Fibroblast of gingiva (primary cell): ENCODE measurements around the gene PLCB4.

Source experiments
- DNase-seq: peaks from one replicate; pipeline ENCODE4 v3.0.0-alpha.2; 2011; ENCODE audit warnings: low read depth

PLCB4 gene

DNA sequence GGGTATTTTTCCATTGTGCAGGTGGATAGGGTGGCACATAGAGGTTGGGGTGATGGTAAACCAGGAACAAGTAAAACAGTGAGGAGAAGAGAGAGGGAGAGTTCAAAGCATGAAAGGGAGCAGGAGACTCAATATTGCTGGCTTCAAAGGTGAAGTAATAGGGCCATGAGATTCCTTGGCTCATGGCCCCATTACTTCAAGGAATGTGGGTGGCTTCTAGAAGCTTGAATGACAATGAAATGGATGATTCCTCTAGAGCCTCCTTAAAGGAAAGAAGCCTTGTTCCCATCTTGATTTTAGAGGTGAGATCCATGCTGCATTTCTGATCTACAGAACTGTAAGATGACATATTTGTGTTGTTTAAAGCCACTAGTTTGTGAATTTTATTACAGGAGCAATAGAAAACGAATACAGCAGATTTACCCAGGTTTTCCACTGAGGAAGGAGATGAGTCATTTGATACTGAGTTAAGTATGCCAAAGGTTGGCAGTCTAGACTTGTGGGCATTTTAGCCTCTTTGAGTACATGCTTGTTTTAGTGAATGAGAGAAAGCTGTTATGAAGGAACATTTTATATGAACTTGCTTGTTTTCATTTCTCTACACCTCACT lies 110.4 kb downstream of the PLCB4 start:
- DNase-seq, result no peak

- no peak for DNase-seq
Measured at GRCh38 chr20:9179867-9180266, 111.0 kb downstream of the PLCB4 start.

GRCh38 chr20:9180481-9181257 lies 111.8 kb downstream of the PLCB4 start:
- no peak for DNase-seq

DNA sequence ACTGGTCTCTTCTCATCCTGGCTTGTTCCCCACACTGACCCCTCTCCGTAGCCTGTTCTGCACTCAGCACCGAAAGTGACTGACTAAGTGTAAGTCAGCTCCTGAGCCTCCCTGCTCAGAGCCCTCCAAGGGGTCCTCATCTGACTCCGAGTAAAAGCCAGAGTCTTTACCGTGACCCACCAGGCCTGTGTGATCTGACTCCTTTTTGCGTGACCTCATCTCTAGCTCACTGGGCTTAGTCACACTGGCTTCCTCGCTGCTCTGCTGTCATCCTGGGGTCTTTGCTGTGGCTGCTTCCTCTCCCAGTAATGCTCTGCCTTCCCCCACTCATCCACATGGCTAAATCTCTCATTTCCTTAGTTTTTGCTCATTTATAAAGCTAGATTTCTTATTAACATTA lies 116.6 kb downstream of the PLCB4 start:
- DNase-seq, result no peak

DNA sequence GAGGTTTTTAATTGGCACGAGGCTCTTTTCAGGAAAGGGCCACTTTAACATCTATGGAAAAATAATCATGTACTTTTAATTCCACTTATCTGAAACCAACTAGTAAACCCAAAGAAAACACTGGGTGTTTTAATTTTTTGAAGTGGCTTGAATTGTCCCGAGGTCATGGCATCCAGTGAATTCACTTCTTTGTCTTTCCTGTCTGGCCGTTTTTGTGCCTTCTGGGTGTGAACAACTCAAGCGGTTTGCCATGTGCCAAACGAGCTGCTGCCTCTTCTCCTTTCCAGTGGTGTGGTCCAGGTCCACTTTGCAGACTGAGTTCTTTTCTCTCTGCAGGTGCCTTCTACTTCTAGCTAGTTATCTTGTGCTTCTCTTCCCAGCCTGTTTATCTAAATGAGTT lies 117.5 kb downstream of the PLCB4 start:
- no peak for DNase-seq

- DNase-seq, result no peak
Measured at GRCh38 chr20:9195031-9195430, 126.1 kb downstream of the PLCB4 start.

DNA sequence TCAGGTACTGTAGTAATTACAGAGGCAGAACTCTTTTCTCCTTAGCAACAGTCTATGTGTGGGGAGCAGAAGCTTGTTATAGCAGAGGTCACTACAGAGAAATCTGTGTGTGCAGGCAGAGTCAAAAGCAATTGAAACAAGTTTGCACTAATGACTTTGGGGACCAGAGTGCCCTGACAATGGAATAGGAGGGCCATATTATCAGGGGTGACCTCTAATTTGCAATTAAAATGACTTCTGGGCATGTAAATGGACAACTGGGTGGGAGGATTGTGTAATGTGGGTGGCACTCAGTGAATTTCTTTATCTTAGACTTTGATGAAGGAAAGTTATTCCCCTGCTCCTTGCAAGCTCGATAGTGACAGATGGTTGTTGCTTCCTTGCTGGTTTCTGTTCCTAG lies 127.2 kb downstream of the PLCB4 start:
- no peak for DNase-seq

GRCh38 chr20:9198460-9198859 lies 129.6 kb downstream of the PLCB4 start:
- no peak for DNase-seq

DNA sequence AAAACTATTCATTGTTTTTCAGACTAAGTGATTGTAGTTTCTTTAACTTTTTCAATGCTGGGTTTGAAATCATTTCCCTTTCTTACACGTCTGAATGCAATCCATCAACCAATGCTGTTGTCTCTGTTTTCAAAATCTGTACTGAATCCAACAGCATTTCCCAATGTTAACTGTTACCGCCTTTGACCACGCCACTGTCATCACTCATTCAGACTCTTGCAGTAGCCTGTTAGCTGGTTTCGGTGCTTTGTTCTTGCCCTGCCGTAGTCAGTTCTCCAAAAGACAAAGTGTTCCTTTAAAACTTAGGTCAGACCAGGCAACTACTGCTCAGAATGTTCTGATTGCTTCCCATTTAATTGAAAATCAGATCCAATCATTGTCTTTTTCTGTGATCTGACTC lies 131.3 kb downstream of the PLCB4 start:
- DNase-seq, result peak; percentile 17

GRCh38 chr20:9200620-9201019 lies 131.7 kb downstream of the PLCB4 start:
- DNase-seq, result no peak

DNA sequence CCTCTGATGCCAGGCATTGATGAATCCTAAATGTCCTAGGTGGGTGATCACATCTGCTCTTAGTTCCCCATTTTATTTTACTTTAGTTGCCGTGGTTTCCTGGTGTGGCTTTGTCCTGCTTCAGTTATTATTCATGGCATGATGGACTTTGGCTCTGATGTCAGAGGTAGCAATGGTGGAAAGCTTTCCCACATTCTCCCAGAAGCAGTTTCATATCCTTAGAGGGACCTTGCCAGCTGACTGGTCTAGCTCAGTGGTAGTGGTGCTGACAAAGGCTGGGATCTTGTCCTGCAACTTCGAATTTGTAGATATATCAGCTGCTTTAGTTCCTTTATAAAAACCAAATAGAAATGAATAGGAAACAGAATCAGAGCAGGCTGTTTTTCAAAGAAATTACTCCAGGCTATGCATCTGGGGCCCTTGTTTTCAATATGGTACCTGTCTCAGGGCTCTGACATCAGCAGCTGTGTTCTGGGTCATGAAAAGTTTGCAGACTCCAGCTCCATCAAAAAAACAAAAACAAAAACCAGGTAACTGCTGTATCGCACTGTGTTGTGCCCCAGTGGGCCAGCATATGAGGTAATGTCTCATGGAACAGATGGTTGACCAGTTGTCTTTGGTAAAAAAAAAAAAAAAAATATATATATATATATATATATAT lies 133.7 kb downstream of the PLCB4 start:
- no peak for DNase-seq

DNA sequence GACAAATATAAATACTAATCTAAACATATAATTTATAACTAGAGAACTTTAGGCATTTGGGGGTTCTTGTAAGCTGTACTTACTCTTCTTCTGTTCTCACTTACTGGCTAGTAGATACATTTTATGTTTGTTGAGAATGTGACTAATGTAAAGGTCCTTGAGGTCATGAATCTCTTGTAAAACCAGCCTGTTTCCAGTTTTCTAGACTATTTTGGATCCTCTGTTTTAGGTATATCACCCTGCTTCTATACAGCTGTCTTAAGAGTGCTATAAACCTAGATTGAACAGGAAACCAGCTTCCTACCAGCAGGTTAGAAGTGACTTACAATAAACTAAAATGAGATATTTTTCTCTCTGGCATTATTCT lies 134.2 kb downstream of the PLCB4 start:
- no peak for DNase-seq

- peak; percentile 14 for DNase-seq
Measured at GRCh38 chr20:9204979-9205378, 136.1 kb downstream of the PLCB4 start.

DNA sequence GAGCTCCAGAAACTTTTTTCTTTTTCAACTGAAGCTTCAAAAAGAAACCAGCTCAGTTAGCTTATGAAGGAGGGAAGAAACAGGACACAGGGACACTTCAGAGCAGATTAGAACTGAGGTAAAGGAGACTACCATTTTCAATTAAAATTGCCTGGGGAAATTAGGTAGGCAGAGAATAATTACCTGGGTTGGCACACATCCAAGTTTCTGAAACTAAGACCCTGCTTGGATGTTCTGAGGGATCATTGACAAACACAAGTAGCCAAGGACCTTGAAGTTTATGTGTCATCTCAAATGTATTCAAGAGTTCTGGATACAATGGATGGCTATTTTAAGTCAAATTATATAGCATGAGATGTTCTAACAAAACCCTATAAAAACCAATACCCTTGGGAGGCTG lies 137.6 kb downstream of the PLCB4 start:
- DNase-seq, result no peak

DNA sequence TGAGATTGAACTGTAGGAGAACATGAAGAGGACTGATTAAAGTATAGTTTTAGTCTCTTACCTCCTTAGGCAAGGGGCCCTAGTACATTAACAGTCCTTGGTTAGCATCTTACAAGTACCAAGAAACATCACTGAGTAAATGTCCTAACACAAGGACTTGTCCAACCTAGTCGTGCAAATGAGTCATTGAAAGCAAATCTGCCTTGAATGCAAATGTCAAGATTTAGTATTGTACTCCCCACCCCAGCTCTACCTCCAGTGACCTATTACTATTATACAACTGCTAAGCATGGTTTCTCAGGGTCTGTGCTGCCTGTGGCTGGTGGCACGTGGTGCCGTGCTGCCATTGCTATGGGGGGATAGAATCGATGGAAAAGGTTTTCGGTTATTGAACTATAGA lies 138.4 kb downstream of the PLCB4 start:
- no peak for DNase-seq

DNA sequence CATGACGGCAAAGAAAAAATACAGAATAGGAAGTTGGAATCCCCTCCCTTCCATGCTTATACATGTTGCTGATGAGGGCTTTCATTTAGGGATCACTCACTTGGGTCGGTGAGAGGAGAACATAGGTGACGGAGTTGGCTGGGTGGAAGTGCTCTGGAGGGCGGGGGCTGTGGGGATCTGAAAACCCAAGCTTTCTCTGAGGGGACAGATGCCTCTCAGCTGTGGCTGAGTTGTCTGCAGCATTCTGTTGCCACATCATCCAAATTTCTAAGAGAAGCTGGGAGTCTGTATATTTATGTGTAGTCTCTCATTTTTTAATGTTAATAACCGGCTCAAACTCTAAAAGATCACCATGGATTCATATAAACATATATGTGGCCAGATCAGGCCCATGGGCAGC lies 141.5 kb downstream of the PLCB4 start:
- no peak for DNase-seq

GRCh38 chr20:9211016-9211760 lies 142.3 kb downstream of the PLCB4 start:
- no peak for DNase-seq

- no peak for DNase-seq
Measured at GRCh38 chr20:9212735-9213134, 143.8 kb downstream of the PLCB4 start.

- peak; percentile 98 for DNase-seq
Measured at GRCh38 chr20:9214685-9215084, 145.8 kb downstream of the PLCB4 start.

DNA sequence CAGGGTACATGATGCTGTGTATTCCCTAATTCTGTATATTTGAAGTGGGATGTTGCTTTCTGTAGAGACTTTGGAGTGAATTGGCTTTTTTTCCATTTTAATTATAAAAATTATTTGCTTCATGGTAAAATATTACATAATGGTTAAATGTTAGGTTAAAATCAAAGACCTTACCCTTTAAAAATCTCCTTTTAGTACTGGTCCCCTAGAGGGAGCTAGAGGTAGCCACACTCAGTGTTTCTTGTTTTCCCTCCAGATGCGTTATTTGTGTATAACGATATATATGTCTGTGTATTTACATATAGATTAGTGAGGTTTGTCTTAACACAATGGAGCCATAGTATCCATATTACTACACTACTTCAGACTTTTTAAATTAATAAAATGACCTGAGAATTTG lies 146.7 kb downstream of the PLCB4 start:
- DNase-seq, result no peak

GRCh38 chr20:9218531-9218961 lies 149.7 kb downstream of the PLCB4 start:
- peak; percentile 14 for DNase-seq

DNA sequence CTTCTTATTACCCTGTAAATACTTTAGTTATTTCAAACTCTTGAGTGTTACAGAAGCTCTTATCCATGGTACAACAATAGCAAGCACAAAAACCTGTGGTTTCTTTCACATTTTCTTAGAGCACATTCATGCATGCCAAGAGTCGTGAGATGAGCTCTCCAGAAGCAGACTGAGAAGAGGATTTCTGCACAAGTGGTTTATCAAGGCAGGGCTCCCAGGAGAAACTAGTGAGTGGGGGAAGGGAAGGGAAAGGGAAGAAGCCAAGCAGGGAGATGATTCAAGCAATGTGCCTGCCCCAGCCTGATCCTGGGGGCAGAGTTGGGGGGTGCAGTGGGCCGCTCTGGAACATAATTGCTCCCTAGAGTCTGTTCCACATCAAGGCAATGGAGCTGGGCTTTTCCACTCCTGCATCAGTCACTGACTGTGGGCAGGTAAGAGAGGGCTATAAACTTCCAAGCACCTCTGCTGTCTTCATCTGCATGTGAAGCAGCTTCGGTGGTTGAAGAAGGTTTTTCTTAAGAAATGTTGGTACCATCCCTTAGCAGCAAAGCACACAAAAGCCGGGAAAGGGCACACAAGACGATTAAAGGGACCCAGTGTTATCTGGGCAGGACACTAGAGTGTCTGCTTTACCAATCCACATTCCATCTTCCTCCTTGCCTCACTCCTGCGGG lies 152.1 kb downstream of the PLCB4 start:
- peak; percentile 38 for DNase-seq
